HepG2 (cell line): ENCODE results near the gene PLA2G12B. TPM values are rescaled to one million over a fixed set of nuclear protein-coding genes. Genes with fewer than 3 reads are reported as not detected.
A peak's percentile ranks its signal among the peaks of the same experiment; 100 is the strongest.

Experiments
- CHCHD3 ChIP-seq: sonication (generic); formaldehyde crosslinking; IDR thresholded peaks from 2 replicates; pipeline ENCODE4 v1.8.0; 2022; ENCODE audit warnings: mild to moderate bottlenecking, missing genetic modification reagents, moderate library complexity
- GMEB2 ChIP-seq: IDR thresholded peaks from 2 replicates; pipeline ENCODE4 v1.6.1; 2016; ENCODE audit warnings: missing biosample characterization, missing genetic modification reagents, low read depth
- HMG20B ChIP-seq: conservative IDR thresholded peaks from 2 replicates; pipeline ENCODE4 v1.6.1; 2016; ENCODE audit warnings: missing genetic modification reagents, missing compliant biosample characterization
- HMGA1 ChIP-seq: sonication (generic); formaldehyde crosslinking; conservative IDR thresholded peaks from 2 replicates; pipeline ENCODE4 v1.4.0; 2020; ENCODE audit warnings: missing genetic modification reagents
- KLF9 ChIP-seq: IDR thresholded peaks from 2 replicates; pipeline ENCODE4 v1.6.1; 2016; ENCODE audit warnings: low read depth
- MXD1 ChIP-seq: sonication (generic); formaldehyde crosslinking; IDR thresholded peaks from 2 replicates; pipeline ENCODE4 v1.4.0; 2020; ENCODE audit warnings: mild to moderate bottlenecking, missing genetic modification reagents
- MZF1 ChIP-seq: sonication (generic); formaldehyde crosslinking; IDR thresholded peaks from 2 replicates; pipeline ENCODE4 v1.8.1; 2023; ENCODE audit warnings: mild to moderate bottlenecking, missing genetic modification reagents, borderline replicate concordance
- SRSF9 ChIP-seq: fragments of 200-400 bp; formaldehyde crosslinking; IDR thresholded peaks from 2 replicates; pipeline ENCODE4 v1.6.1; 2018; ENCODE audit warnings: borderline replicate concordance, mild to moderate bottlenecking, low read depth, low read length; ENCODE audit not compliant: insufficient read depth, poor library complexity, severe bottlenecking
- TARDBP ChIP-seq: sonication (generic); formaldehyde crosslinking; IDR thresholded peaks from 2 replicates; pipeline ENCODE4 v1.8.0; 2022; ENCODE audit warnings: mild to moderate bottlenecking, missing genetic modification reagents
- ZHX2 ChIP-seq, 2 experiments: sonication (generic) in 1 of 2; formaldehyde crosslinking in 1 of 2; IDR thresholded peaks; 2 replicates each; pipeline versions ENCODE4 v1.6.1 to v1.9.0; 2014 to 2022; ENCODE audit warnings: antibody characterized with exemption in 1 of 2, borderline replicate concordance in 1 of 2, inconsistent platforms in 1 of 2, low read depth in 1 of 2, missing genetic modification reagents in 1 of 2
- ZNF33A ChIP-seq: sonication (generic); formaldehyde crosslinking; IDR thresholded peaks from 2 replicates; pipeline ENCODE4 v1.5.1; 2020; ENCODE audit warnings: missing genetic modification reagents, mild to moderate bottlenecking, moderate library complexity, borderline replicate concordance
- ZNF704 ChIP-seq: sonication (generic); formaldehyde crosslinking; IDR thresholded peaks from 2 replicates; pipeline ENCODE4 v1.8.1; 2023; ENCODE audit warnings: mild to moderate bottlenecking, inconsistent platforms, moderate library complexity, missing genetic modification reagents, borderline replicate concordance
- ZNF784 ChIP-seq: sonication (generic); formaldehyde crosslinking; IDR thresholded peaks from 2 replicates; pipeline ENCODE4 v1.5.1; 2020; ENCODE audit warnings: missing genetic modification reagents, mild to moderate bottlenecking, borderline replicate concordance
- ZNF800 ChIP-seq: sonication (generic); formaldehyde crosslinking; IDR thresholded peaks from 2 replicates; pipeline ENCODE4 v1.4.0; 2020; ENCODE audit warnings: missing genetic modification reagents
- polyA plus RNA-seq, 8 experiments: library from polyadenylated mRNA; depleted of rRNA in 3 of 8; stranded (reverse) in 7 of 8; unstranded in 1 of 8; fragments of >200 nt; fragmentation: Illumina TruSeq in 4 of 8; extraction: Trizol in 4 of 8; gene quantifications; 2 replicates each; pipeline versions ENCODE4 v1.2.1 to v1.2.3, GENCODE V29; 2011 to 2016; ENCODE audit warnings: low read depth in 4 of 8, missing spikeins in 1 of 8, mixed read lengths in 1 of 8; ENCODE audit not compliant: insufficient read depth in 1 of 8
- total RNA-seq, 5 experiments: library from RNA; depleted of rRNA; stranded (reverse); fragments of >200 nt; fragmentation: Illumina TruSeq; extraction: Trizol; gene quantifications; 2 replicates each; pipeline ENCODE4 v1.2.3, GENCODE V29; 2016; ENCODE audit warnings: low read depth in 1 of 5

PLA2G12B gene
- total and polyA plus RNA-seq, 2 of the 13 experiments (the other 11 are each of a cell fraction or from before 2014, with no cell fraction given): 7.7 to 38.0 TPM

GRCh38 chr10:72954596-72955554 is at the start of gene PLA2G12B (continued):
- TF ChIP-seq MZF1 (CRISPR knock-in tag) (no peak), ZHX2 (IDR thresholded peaks at IDR 0.05; ENCODE audit: low read depth) (no peak), ZHX2 (CRISPR knock-in tag; IDR thresholded peaks at IDR 0.05; ENCODE audit: borderline replicate concordance) (no peak), ZNF784 (no peak), ZNF704 (CRISPR knock-in tag) (no peak), MXD1 (CRISPR knock-in tag) (no peak), KLF9 (no peak), CHCHD3 (no peak), HMG20B (CRISPR knock-in tag) (no peak), ZNF33A (CRISPR knock-in tag) (no peak), HMGA1 (CRISPR knock-in tag) (no peak), SRSF9 (no peak), ZNF800 (CRISPR knock-in tag) (0 out of 2 replicates have a peak, but pooled peaks have one; percentile 70), TARDBP (CRISPR knock-in tag) (no peak), GMEB2 (CRISPR knock-in tag) (no peak)
